Measurements from ENCODE around the gene UPP1. TPM values are rescaled to one million over a fixed set of nuclear protein-coding genes. Genes with fewer than 3 reads are reported as not detected.
A peak's percentile ranks its signal among the peaks of the same experiment; 100 is the strongest.

The UPP1 gene
- total RNA-seq, 1 experiment from 2014 or later, result 71.9 TPM

GRCh38 chr7:48045195-48045765, 43.8 kb upstream of the UPP1 start:
- Histone ChIP-seq H3K79me2 (ENCODE audit: low read length) (no peaks in the 10 kb centered on the region), H3K9me3 (ENCODE audit: low read length) (no peaks in the 10 kb centered on the region), H3K36me3 (ENCODE audit: low read depth, low read length) (no peaks in the 10 kb centered on the region), H3K9me2 (replicated peaks; ENCODE audit: low read length) (no peaks in the 10 kb centered on the region), H3K27ac (ENCODE audit: low read length) (no peak overlapping the region), H4K20me1 (ENCODE audit: low read length) (no peaks in the 10 kb centered on the region), H3F3A (ENCODE audit: low read length, unreplicated experiment) (no peaks in the 10 kb centered on the region), H3K4me1 (ENCODE audit: insufficient read depth, low read length) (peaks cover 32% of the 10 kb centered on the region), H3K4me2 (ENCODE audit: low read length) (no peak overlapping the region), H3K4me3 (ENCODE audit: low read length) (no peak overlapping the region), H2AFZ (ENCODE audit: low read length) (no peak overlapping the region), H3K27me3 (ENCODE audit: low read length) (no peaks in the 10 kb centered on the region), H3K9ac (ENCODE audit: low read length) (no peak overlapping the region)
- no peak for TF ChIP-seq EZH2phosphoT487 (IDR thresholded peaks at IDR 0.05; ENCODE audit: borderline replicate concordance, low read length)
- no peak for TF ChIP-seq CTCF (conservative IDR thresholded peaks at IDR 0.05; ENCODE audit: low read depth, low read length)
- TF ChIP-seq EZH2 (IDR thresholded peaks at IDR 0.05; ENCODE audit: low read length, unreplicated experiment), result no peak
- no peak for DNase-seq
- BruUV-seq (replicated peaks), result no TSS peak
- ChIA-PET CTCF (no interaction called here), POLR2A (ENCODE audit: unreplicated experiment) (no interaction called here)
- intact Hi-C loops (cut with micrococcal nuclease), result no loop called here
- ATAC-seq, result no peak

GRCh38 chr7:48046458-48046857, 42.6 kb upstream of the UPP1 start:
- ATAC-seq, result no peak
- BruUV-seq (replicated peaks), result no TSS peak
- Histone ChIP-seq H3K4me1 (ENCODE audit: insufficient read depth, low read length) (peaks cover 25% of the 10 kb centered on the region), H3K36me3 (ENCODE audit: low read depth, low read length) (no peaks in the 10 kb centered on the region), H3K9me2 (replicated peaks; ENCODE audit: low read length) (no peaks in the 10 kb centered on the region), H3K79me2 (ENCODE audit: low read length) (no peaks in the 10 kb centered on the region), H3K4me2 (ENCODE audit: low read length) (no peak overlapping the region), H3K4me3 (ENCODE audit: low read length) (no peak overlapping the region), H2AFZ (ENCODE audit: low read length) (no peak overlapping the region), H4K20me1 (ENCODE audit: low read length) (no peaks in the 10 kb centered on the region), H3K9ac (ENCODE audit: low read length) (no peak overlapping the region), H3K27ac (ENCODE audit: low read length) (no peak overlapping the region), H3K27me3 (ENCODE audit: low read length) (no peaks in the 10 kb centered on the region), H3F3A (ENCODE audit: low read length, unreplicated experiment) (no peaks in the 10 kb centered on the region), H3K9me3 (ENCODE audit: low read length) (no peaks in the 10 kb centered on the region)
- TF ChIP-seq EZH2 (IDR thresholded peaks at IDR 0.05; ENCODE audit: low read length, unreplicated experiment), result no peak
- TF ChIP-seq CTCF (conservative IDR thresholded peaks at IDR 0.05; ENCODE audit: low read depth, low read length), result no peak
- no peak for TF ChIP-seq EZH2phosphoT487 (IDR thresholded peaks at IDR 0.05; ENCODE audit: borderline replicate concordance, low read length)
- no peak for DNase-seq
- intact Hi-C loops (cut with micrococcal nuclease), result no loop called here
- ChIA-PET CTCF (no interaction called here), POLR2A (ENCODE audit: unreplicated experiment) (no interaction called here)

- Histone ChIP-seq H3F3A (ENCODE audit: low read length, unreplicated experiment) (no peaks in the 10 kb centered on the region), H3K9ac (ENCODE audit: low read length) (no peak overlapping the region), H3K4me1 (ENCODE audit: insufficient read depth, low read length) (peaks cover 16% of the 10 kb centered on the region), H3K4me3 (ENCODE audit: low read length) (no peak overlapping the region), H3K4me2 (ENCODE audit: low read length) (peak overlapping the region; percentile 6; the same call in 1 of the 2 replicates), H3K36me3 (ENCODE audit: low read depth, low read length) (no peaks in the 10 kb centered on the region), H3K27ac (ENCODE audit: low read length) (no peak overlapping the region), H3K27me3 (ENCODE audit: low read length) (no peaks in the 10 kb centered on the region), H3K9me2 (replicated peaks; ENCODE audit: low read length) (no peaks in the 10 kb centered on the region), H3K9me3 (ENCODE audit: low read length) (no peaks in the 10 kb centered on the region), H2AFZ (ENCODE audit: low read length) (peak overlapping the region; percentile 35; the same call in 1 of the 2 replicates), H4K20me1 (ENCODE audit: low read length) (no peaks in the 10 kb centered on the region), H3K79me2 (ENCODE audit: low read length) (no peaks in the 10 kb centered on the region)
- peak; percentile 89 for ATAC-seq
- no TSS peak for BruUV-seq (replicated peaks)
- POLR2A ChIA-PET (ENCODE audit: unreplicated experiment), result no interaction called here
- no peak for TF ChIP-seq EZH2phosphoT487 (IDR thresholded peaks at IDR 0.05; ENCODE audit: borderline replicate concordance, low read length)
- TF ChIP-seq EZH2 (IDR thresholded peaks at IDR 0.05; ENCODE audit: low read length, unreplicated experiment), result no peak
- TF ChIP-seq CTCF (conservative IDR thresholded peaks at IDR 0.05; ENCODE audit: low read depth, low read length), result no peak
- intact Hi-C loops (cut with micrococcal nuclease), result no loop called here
- CTCF ChIA-PET, result no interaction called here
- DNase-seq, result peak; percentile 73
These were observed 41.0 kb upstream of the UPP1 start for GRCh38 chr7:48048113-48048512.

Measured in PC-3 (cell line).